ENCODE data around the gene ACSF3. TPM values are rescaled to one million over a fixed set of nuclear protein-coding genes. Genes with fewer than 3 reads are reported as not detected.

ACSF3 gene
- total RNA-seq, 4 donors from 2014 or later, result 17.8 to 20.7 (median 19.4) TPM

- ATAC-seq (no peak), DNase-seq (no peak)
- TF ChIP-seq CTCF (IDR thresholded peaks at IDR 0.05 in 4 of 5, conservative IDR thresholded peaks at IDR 0.05 in 1 of 5) (no peak), POLR2A (IDR thresholded peaks at IDR 0.05) (no peak)
- Histone ChIP-seq H3K27me3 (no peaks in the 10 kb centered on the region), H3K4me1 (peaks cover 2 to 6% of the 10 kb centered on the region in 2 donors), H3K36me3 (peaks cover 0 to 53% of the 10 kb centered on the region in 2 donors), H3K9me3 (no peaks in the 10 kb centered on the region), H3K4me3 (no peak overlapping the region), H3K27ac (no peak overlapping the region)
- intact Hi-C loops (cut with DNase I; ENCODE audit: low total_unique reads) (no loop called here), in situ Hi-C loops (cut with MboI; ENCODE audit: low sequenced_read_pairs in 4 of 4) (no loop called here)
These were observed 56.6 kb downstream of the ACSF3 start for GRCh38 chr16:89150090-89150835.

- no peak for ATAC-seq
- TF ChIP-seq CTCF (IDR thresholded peaks at IDR 0.05 in 4 of 5, conservative IDR thresholded peaks at IDR 0.05 in 1 of 5) (no peak), POLR2A (IDR thresholded peaks at IDR 0.05) (no peak)
- Histone ChIP-seq H3K4me3 (no peak overlapping the region), H3K9me3 (no peaks in the 10 kb centered on the region), H3K27me3 (no peaks in the 10 kb centered on the region), H3K27ac (no peak overlapping the region), H3K4me1 (peaks cover 8 to 13% of the 10 kb centered on the region in 2 donors), H3K36me3 (peaks cover 0 to 46% of the 10 kb centered on the region in 2 donors)
- DNase-seq, result no peak
- intact Hi-C loops (cut with DNase I; ENCODE audit: low total_unique reads) (no loop called here), in situ Hi-C loops (cut with MboI; ENCODE audit: low sequenced_read_pairs in 4 of 4) (no loop called here)
These were observed 57.3 kb downstream of the ACSF3 start for GRCh38 chr16:89150981-89151380.

- TF ChIP-seq CTCF (IDR thresholded peaks at IDR 0.05 in 4 of 5, conservative IDR thresholded peaks at IDR 0.05 in 1 of 5) (no peak), POLR2A (IDR thresholded peaks at IDR 0.05) (no peak)
- intact Hi-C loops (cut with DNase I; ENCODE audit: low total_unique reads), result no loop called here
- DNase-seq (no peak), ATAC-seq (no peak)
- H3K9me3 ChIP-seq, result no peaks in the 10 kb centered on the region
- no peak overlapping the region for H3K27ac ChIP-seq
- in situ Hi-C loops (cut with MboI; ENCODE audit: low sequenced_read_pairs in 4 of 4), result no loop called here
- H3K4me1 ChIP-seq, result peaks cover 18 to 23% of the 10 kb centered on the region in 2 donors
- H3K27me3 ChIP-seq, result no peaks in the 10 kb centered on the region
- no peak overlapping the region for H3K4me3 ChIP-seq
- H3K36me3 ChIP-seq, result peaks cover 0 to 38% of the 10 kb centered on the region in 2 donors
These were observed 59.4 kb downstream of the ACSF3 start for GRCh38 chr16:89152831-89153700.

GRCh38 chr16:89153848-89154271, 60.2 kb downstream of the ACSF3 start:
- Histone ChIP-seq H3K4me3 (no peak overlapping the region), H3K27me3 (no peaks in the 10 kb centered on the region), H3K27ac (no peak overlapping the region), H3K9me3 (no peaks in the 10 kb centered on the region), H3K36me3 (peaks cover 0 to 31% of the 10 kb centered on the region in 2 donors), H3K4me1 (peaks cover 18 to 23% of the 10 kb centered on the region in 2 donors)
- TF ChIP-seq POLR2A (IDR thresholded peaks at IDR 0.05) (no peak), CTCF (IDR thresholded peaks at IDR 0.05 in 4 of 5, conservative IDR thresholded peaks at IDR 0.05 in 1 of 5) (no peak)
- intact Hi-C loops (cut with DNase I; ENCODE audit: low total_unique reads), result no loop called here
- DNase-seq (no peak), ATAC-seq (no peak)
- in situ Hi-C loops (cut with MboI; ENCODE audit: low sequenced_read_pairs in 4 of 4), result no loop called here

All from gastrocnemius medialis (tissue), 4 donors.